NB4 (cell line): ENCODE measurements around the gene EMX2.

ENCODE experiments used
- DNase-seq: peaks from one replicate; pipeline ENCODE4 v3.0.0; 2010; ENCODE audit warnings: low read depth
- H3K4me3 ChIP-seq: one replicate; pipeline ENCODE4 v1.5.1; 2011; ENCODE audit warnings: mild to moderate bottlenecking, low read depth, low read length, moderate library complexity
- CTCF ChIP-seq: IDR thresholded peaks from one replicate; pipeline ENCODE4 v1.5.1; 2012; ENCODE audit warnings: low read depth, low read length
- MYC ChIP-seq: IDR thresholded peaks from 2 replicates; pipeline ENCODE4 v1.6.1; 2011; ENCODE audit warnings: low read depth, low read length
- POLR2A ChIP-seq: IDR thresholded peaks from 2 replicates; pipeline ENCODE4 v1.6.1; 2011; ENCODE audit warnings: mild to moderate bottlenecking; ENCODE audit not compliant: insufficient read length; ENCODE audit errors: extremely low read depth
- TF ChIP-seq, protein P1 (sequence below): IDR thresholded peaks from 2 replicates; pipeline ENCODE4 v1.6.1; 2011; ENCODE audit warnings: low read depth, low read length

EMX2 gene

DNA sequence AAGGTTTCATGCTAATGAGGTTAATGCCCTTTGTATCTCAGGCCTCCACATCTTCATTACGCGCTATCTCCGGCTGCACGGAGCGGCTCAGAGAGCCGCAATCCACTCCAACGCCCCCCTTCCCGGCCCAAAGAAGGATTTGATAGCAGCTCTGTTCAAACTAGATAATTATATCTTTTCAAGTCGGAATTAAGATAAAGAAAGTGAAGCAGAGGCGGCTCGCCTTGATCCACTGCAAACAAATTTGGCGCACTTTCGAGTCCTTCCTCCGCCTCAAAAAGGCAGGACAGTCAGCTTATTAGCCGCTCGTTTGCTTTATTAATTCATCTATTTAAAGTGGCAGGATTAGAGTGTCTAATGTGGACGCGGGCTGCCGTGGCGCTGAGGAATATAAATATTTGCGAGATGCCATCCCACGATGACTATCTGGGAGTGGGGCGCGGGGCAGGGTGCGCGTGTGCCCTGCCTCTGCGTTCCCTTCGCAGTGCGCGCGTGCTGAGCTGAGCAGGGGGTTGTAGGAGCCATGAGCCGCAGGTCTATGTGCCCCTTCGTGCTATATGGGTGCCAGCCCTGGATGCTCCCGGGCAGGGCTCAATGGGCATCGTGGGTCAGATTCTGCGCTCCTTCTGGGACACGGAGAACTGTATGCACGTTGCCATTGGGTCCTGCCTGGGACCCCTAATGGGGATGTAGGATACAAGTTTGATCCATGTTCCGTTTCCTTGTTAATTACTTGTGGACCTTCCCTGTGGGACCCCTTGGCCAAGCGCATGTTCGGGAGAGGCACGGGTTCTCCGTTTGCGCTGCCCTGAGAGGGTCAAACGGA, 9.0 kb downstream of the EMX2 start:
- TF ChIP-seq MYC: no peak
- TF ChIP-seq, protein P1, sequence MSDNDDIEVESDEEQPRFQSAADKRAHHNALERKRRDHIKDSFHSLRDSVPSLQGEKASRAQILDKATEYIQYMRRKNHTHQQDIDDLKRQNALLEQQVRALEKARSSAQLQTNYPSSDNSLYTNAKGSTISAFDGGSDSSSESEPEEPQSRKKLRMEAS: no peak
- TF ChIP-seq POLR2A: no peak
- TF ChIP-seq CTCF: no peak
- no peak overlapping the region for H3K4me3 ChIP-seq
- DNase-seq: no peak

- TF ChIP-seq MYC (no peak), POLR2A (no peak), CTCF (no peak)
- DNase-seq: no peak
- no peak overlapping the region for H3K4me3 ChIP-seq
Observed at GRCh38 chr10:117552156-117552631, 9.6 kb downstream of the EMX2 start.

GRCh38 chr10:117552701-117553141, 10.2 kb downstream of the EMX2 start:
- no peak for TF ChIP-seq MYC
- H3K4me3 ChIP-seq: no peak overlapping the region
- DNase-seq: no peak

GRCh38 chr10:117553142-117553814, 10.7 kb downstream of the EMX2 start:
- no peak overlapping the region for H3K4me3 ChIP-seq

GRCh38 chr10:117553815-117554172, 11.2 kb downstream of the EMX2 start:
- no peak for DNase-seq

More at GRCh38 chr10:117553142-117553814, 10.7 kb downstream of the EMX2 start:
- TF ChIP-seq POLR2A (no peak), CTCF (no peak), MYC (no peak)
- TF ChIP-seq, protein P1: no peak
- no peak for DNase-seq

More at GRCh38 chr10:117553815-117554172, 11.2 kb downstream of the EMX2 start:
- TF ChIP-seq CTCF: no peak
- TF ChIP-seq POLR2A: no peak
- TF ChIP-seq, protein P1: no peak
- TF ChIP-seq MYC: no peak
- no peak overlapping the region for H3K4me3 ChIP-seq
